Fibroblast of skin of abdomen (primary cell): ENCODE data around the gene BMP7. TPM values are rescaled to one million over a fixed set of nuclear protein-coding genes. Genes with fewer than 3 reads are reported as not detected.

Experiments used
- DNase-seq: peaks from one replicate; pipeline ENCODE4 v3.0.0-alpha.2; 2013
- polyA plus RNA-seq, 2 experiments: library from polyadenylated mRNA; unstranded; fragments of 120-200 nt; gene quantifications; one replicate each; pipeline ENCODE4 v1.2.1, GENCODE V29; 2013; ENCODE audit not compliant: insufficient read length in 2 of 2

Gene BMP7
- not detected for polyA plus RNA-seq (2013, experiment 1 of 2; ENCODE audit: insufficient read length)
- 0.14 TPM for polyA plus RNA-seq (2013, experiment 2 of 2; ENCODE audit: insufficient read length)

GRCh38 chr20:57266291-57267157 lies at the start of gene BMP7:
Gene BMP7, minus strand, starts transcription at chr20:57266641. Its CDS starts 519 bp downstream, at chr20:57266122.
- no peak for DNase-seq

- DNase-seq, result no peak
These were observed 49.6 kb upstream of the BMP7 start for GRCh38 chr20:57315976-57316480.

GRCh38 chr20:57315083-57315975 lies 48.9 kb upstream of the BMP7 start:
- DNase-seq, result no peak

GRCh38 chr20:57313951-57314350 lies 47.5 kb upstream of the BMP7 start:
- DNase-seq, result no peak

GRCh38 chr20:57313230-57313629 lies 46.8 kb upstream of the BMP7 start:
- no peak for DNase-seq

GRCh38 chr20:57312138-57312537 lies 45.7 kb upstream of the BMP7 start:
- no peak for DNase-seq

GRCh38 chr20:57310821-57311514 lies 44.5 kb upstream of the BMP7 start:
- DNase-seq, result no peak

GRCh38 chr20:57309544-57310115 lies 43.2 kb upstream of the BMP7 start:
- no peak for DNase-seq

- no peak for DNase-seq
These were observed 42.2 kb upstream of the BMP7 start for GRCh38 chr20:57308451-57309271.

- DNase-seq, result no peak
These were observed 40.3 kb upstream of the BMP7 start for GRCh38 chr20:57306747-57307146.

- no peak for DNase-seq
These were observed 34.6 kb upstream of the BMP7 start for GRCh38 chr20:57301026-57301425.

GRCh38 chr20:57298457-57298856 lies 32.0 kb upstream of the BMP7 start:
- no peak for DNase-seq

GRCh38 chr20:57294550-57294949 lies 28.1 kb upstream of the BMP7 start:
- DNase-seq, result no peak

- no peak for DNase-seq
These were observed 27.6 kb upstream of the BMP7 start for GRCh38 chr20:57293995-57294394.

- no peak for DNase-seq
These were observed 26.2 kb upstream of the BMP7 start for GRCh38 chr20:57292611-57293010.

- DNase-seq, result no peak
These were observed 25.3 kb upstream of the BMP7 start for GRCh38 chr20:57291694-57292093.

- DNase-seq, result no peak
These were observed 24.6 kb upstream of the BMP7 start for GRCh38 chr20:57291003-57291402.

GRCh38 chr20:57290178-57290484 lies 23.7 kb upstream of the BMP7 start:
- no peak for DNase-seq

- no peak for DNase-seq
These were observed 23.1 kb upstream of the BMP7 start for GRCh38 chr20:57289391-57290177.

- DNase-seq, result no peak
These were observed 22.3 kb upstream of the BMP7 start for GRCh38 chr20:57288651-57289277.
